ENCODE data around the gene MNS1. TPM values are rescaled to one million over a fixed set of nuclear protein-coding genes. Genes with fewer than 3 reads are reported as not detected.
"Not testable (repeated sequence)": the region's sequence is repeated elsewhere in the genome, so short reads cannot be mapped to it uniquely, and the experiment has no call there.

The MNS1 gene
- total RNA-seq, 1 experiment from 2014 or later = 4.3 TPM

DNA sequence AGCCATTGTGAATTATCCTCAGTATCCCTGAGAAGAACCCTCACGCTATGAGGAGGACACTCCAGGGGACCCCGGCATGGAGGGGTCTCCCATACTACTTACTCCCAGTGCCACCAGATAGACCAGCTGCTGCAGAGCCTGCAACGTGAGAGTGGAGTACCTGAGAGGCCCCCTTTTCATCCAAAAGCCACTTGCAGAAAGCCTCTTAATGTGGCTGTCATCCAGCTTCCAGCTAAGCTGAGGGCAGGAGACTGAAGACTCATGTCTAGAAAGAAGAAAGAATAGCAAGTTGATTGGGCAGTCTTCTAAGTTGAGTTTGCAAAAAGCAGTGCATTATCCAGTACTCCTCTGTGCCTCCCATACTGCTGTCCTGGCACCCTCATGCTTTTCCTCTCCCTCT lies 27.3 kb upstream of the MNS1 start:
- ATAC-seq = no peak
- intact Hi-C loops (cut with micrococcal nuclease) = loop anchor here (5.0 to 10.0 kb wide), 4 partner anchors 153 to 815 kb away; no protein-coding TSS in a partner anchor
- no TSS peak for BruUV-seq (replicated peaks)

DNA sequence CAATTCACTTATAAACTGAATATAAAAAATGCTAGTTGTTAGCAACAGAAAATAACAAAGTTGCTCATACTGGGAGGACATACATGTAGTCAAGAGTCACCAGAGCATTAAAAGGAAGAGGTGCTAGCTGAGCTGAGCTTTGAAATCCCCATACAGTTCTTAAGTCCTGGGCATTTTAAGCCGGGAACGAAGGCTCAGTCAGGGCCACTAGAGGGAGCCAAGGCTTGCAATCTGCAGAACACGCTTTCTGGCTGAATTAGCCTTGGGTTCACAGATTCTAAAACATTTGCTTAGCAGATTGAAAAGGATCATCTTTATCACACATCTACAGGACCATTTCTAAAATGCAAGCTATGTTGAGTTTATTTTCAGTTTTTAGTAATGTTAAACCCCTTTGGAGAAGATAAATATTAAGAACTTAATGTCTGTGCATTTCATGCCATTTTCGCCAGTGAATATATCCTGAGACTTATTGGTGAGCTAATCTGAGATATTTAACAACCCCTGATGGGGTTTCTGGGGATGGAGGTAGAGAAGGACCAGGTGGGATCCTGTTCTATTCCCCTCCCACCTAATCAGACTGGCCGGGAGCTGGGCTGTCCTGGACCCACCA lies 26.3 kb upstream of the MNS1 start:
- H3K36me3 ChIP-seq (ENCODE audit: low read depth, low read length) = no peaks in the 10 kb centered on the region
- CTCF ChIA-PET = interaction anchor here (0.5 to 0.6 kb wide), 6 partner anchors 12 to 416 kb away, joined by 3 to 6 read pairs (median 3); no protein-coding TSS in a partner anchor
- POLR2A ChIA-PET (ENCODE audit: unreplicated experiment) = no interaction called here
- no peak overlapping the region for H3K9ac ChIP-seq (ENCODE audit: low read length)
- H2AFZ ChIP-seq (ENCODE audit: low read length) = no peak overlapping the region
- H3K27ac ChIP-seq (ENCODE audit: low read length) = no peak overlapping the region
- TF ChIP-seq, protein P1, sequence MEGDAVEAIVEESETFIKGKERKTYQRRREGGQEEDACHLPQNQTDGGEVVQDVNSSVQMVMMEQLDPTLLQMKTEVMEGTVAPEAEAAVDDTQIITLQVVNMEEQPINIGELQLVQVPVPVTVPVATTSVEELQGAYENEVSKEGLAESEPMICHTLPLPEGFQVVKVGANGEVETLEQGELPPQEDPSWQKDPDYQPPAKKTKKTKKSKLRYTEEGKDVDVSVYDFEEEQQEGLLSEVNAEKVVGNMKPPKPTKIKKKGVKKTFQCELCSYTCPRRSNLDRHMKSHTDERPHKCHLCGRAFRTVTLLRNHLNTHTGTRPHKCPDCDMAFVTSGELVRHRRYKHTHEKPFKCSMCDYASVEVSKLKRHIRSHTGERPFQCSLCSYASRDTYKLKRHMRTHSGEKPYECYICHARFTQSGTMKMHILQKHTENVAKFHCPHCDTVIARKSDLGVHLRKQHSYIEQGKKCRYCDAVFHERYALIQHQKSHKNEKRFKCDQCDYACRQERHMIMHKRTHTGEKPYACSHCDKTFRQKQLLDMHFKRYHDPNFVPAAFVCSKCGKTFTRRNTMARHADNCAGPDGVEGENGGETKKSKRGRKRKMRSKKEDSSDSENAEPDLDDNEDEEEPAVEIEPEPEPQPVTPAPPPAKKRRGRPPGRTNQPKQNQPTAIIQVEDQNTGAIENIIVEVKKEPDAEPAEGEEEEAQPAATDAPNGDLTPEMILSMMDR (conservative IDR thresholded peaks at IDR 0.05; ENCODE audit: low read depth, low read length) = peak; percentile 84
- no peak for TF ChIP-seq EZH2phosphoT487 (IDR thresholded peaks at IDR 0.05; ENCODE audit: borderline replicate concordance, low read length)
- TF ChIP-seq EZH2 (IDR thresholded peaks at IDR 0.05; ENCODE audit: low read length, unreplicated experiment) = no peak
- H3K79me2 ChIP-seq (ENCODE audit: low read length) = no peaks in the 10 kb centered on the region
- peaks cover 17% of the 10 kb centered on the region; the same call in 1 of the 2 replicates for H3K4me1 ChIP-seq (ENCODE audit: insufficient read depth, low read length)
- no TSS peak for BruUV-seq (replicated peaks)
- H3F3A ChIP-seq (ENCODE audit: low read length, unreplicated experiment) = no peaks in the 10 kb centered on the region
- H3K27me3 ChIP-seq (ENCODE audit: low read length) = no peaks in the 10 kb centered on the region
- H3K4me2 ChIP-seq (ENCODE audit: low read length) = no peak overlapping the region
- no peaks in the 10 kb centered on the region for H3K9me2 ChIP-seq (replicated peaks; ENCODE audit: low read length)
- ATAC-seq = peak; percentile 61
- H4K20me1 ChIP-seq (ENCODE audit: low read length) = no peaks in the 10 kb centered on the region
- DNase-seq = peak; percentile 79
- H3K4me3 ChIP-seq (ENCODE audit: low read length) = no peak overlapping the region
- no peaks in the 10 kb centered on the region for H3K9me3 ChIP-seq (ENCODE audit: low read length)
- intact Hi-C loops (cut with micrococcal nuclease) = loop anchor here (2.0 to 10.0 kb wide), 5 partner anchors 154 to 816 kb away; no protein-coding TSS in a partner anchor

More for the DNA sequence above, 27.3 kb upstream of the MNS1 start:
- no peak overlapping the region for H3K27ac ChIP-seq (ENCODE audit: low read length)
- H3K9me2 ChIP-seq (replicated peaks; ENCODE audit: low read length) = no peaks in the 10 kb centered on the region
- no peaks in the 10 kb centered on the region for H3K79me2 ChIP-seq (ENCODE audit: low read length)
- no peak overlapping the region for H3K9ac ChIP-seq (ENCODE audit: low read length)
- ChIA-PET POLR2A (ENCODE audit: unreplicated experiment) (no interaction called here), CTCF (no interaction called here)
- H3F3A ChIP-seq (ENCODE audit: low read length, unreplicated experiment) = no peaks in the 10 kb centered on the region
- H3K4me2 ChIP-seq (ENCODE audit: low read length) = no peak overlapping the region
- H3K36me3 ChIP-seq (ENCODE audit: low read depth, low read length) = no peaks in the 10 kb centered on the region
- H3K4me3 ChIP-seq (ENCODE audit: low read length) = no peak overlapping the region
- peaks cover 23% of the 10 kb centered on the region; the same call in 1 of the 2 replicates for H3K4me1 ChIP-seq (ENCODE audit: insufficient read depth, low read length)
- no peak overlapping the region for H2AFZ ChIP-seq (ENCODE audit: low read length)
- TF ChIP-seq, protein P1 (conservative IDR thresholded peaks at IDR 0.05; ENCODE audit: low read depth, low read length) = no peak
- no peak for TF ChIP-seq EZH2 (IDR thresholded peaks at IDR 0.05; ENCODE audit: low read length, unreplicated experiment)
- no peak for TF ChIP-seq EZH2phosphoT487 (IDR thresholded peaks at IDR 0.05; ENCODE audit: borderline replicate concordance, low read length)
- H3K27me3 ChIP-seq (ENCODE audit: low read length) = no peaks in the 10 kb centered on the region
- H3K9me3 ChIP-seq (ENCODE audit: low read length) = no peaks in the 10 kb centered on the region
- no peak for DNase-seq
- no peaks in the 10 kb centered on the region for H4K20me1 ChIP-seq (ENCODE audit: low read length)

DNA sequence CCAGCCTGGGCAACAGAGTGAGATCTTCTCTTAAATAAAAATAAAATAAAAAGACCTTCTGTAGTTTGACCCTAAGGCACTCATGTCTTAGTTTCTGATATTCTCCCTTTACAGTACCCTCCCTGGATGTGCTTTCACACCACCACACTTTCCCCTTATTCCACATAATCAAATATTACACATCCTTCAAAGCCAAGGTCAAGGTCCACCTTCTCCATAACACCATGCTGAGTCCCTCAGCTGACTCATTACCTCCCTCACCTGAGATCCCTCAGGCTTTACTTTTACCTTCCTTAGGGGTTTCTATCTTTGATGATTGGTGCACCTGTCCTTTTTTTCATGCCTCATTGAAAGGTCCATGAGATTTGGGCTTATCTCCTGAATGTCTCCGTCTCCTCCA lies 25.5 kb upstream of the MNS1 start:
- POLR2A ChIA-PET (ENCODE audit: unreplicated experiment) = no interaction called here
- Histone ChIP-seq H3K79me2 (ENCODE audit: low read length) (no peaks in the 10 kb centered on the region), H3K4me1 (ENCODE audit: insufficient read depth, low read length) (peaks cover 10% of the 10 kb centered on the region; the same call in 1 of the 2 replicates), H3K4me2 (ENCODE audit: low read length) (no peak overlapping the region), H3K36me3 (ENCODE audit: low read depth, low read length) (no peaks in the 10 kb centered on the region), H3F3A (ENCODE audit: low read length, unreplicated experiment) (no peaks in the 10 kb centered on the region), H2AFZ (ENCODE audit: low read length) (no peak overlapping the region), H3K4me3 (ENCODE audit: low read length) (no peak overlapping the region), H3K9ac (ENCODE audit: low read length) (no peak overlapping the region), H3K9me3 (ENCODE audit: low read length) (no peaks in the 10 kb centered on the region), H3K27ac (ENCODE audit: low read length) (no peak overlapping the region), H3K9me2 (replicated peaks; ENCODE audit: low read length) (no peaks in the 10 kb centered on the region), H3K27me3 (ENCODE audit: low read length) (no peaks in the 10 kb centered on the region), H4K20me1 (ENCODE audit: low read length) (no peaks in the 10 kb centered on the region)
- TF ChIP-seq EZH2phosphoT487 (IDR thresholded peaks at IDR 0.05; ENCODE audit: borderline replicate concordance, low read length) (no peak), EZH2 (IDR thresholded peaks at IDR 0.05; ENCODE audit: low read length, unreplicated experiment) (no peak)
- CTCF ChIA-PET = interaction anchor here (0.5 to 0.6 kb wide), 6 partner anchors 11 to 417 kb away, joined by 3 to 6 read pairs (median 3); no protein-coding TSS in a partner anchor
- DNase-seq (no peak), ATAC-seq (peak; percentile 37; the same call in 1 of the 2 replicates)
- no TSS peak for BruUV-seq (replicated peaks)
- intact Hi-C loops (cut with micrococcal nuclease) = loop anchor here (2.0 to 10.0 kb wide), 5 partner anchors 154 to 817 kb away; no protein-coding TSS in a partner anchor

DNA sequence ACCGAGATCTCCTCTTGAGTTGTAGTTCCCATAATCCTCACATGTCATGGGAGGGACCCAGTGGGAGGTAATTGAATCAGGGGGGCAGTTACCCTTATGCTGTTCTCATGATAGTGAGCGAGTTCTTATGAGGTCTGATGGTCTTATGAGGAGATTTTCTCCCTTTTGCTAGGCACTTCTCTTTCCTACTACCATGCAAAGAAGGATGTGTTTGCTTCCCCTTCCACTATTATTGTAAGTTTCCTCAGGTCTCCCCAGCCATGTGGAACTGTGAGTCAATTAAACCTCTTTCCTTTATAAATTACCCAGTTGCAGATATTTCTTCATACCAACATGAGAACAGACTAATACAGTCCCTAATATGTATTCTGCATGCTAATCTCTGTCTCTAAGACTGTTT lies 21.3 kb upstream of the MNS1 start:
- H3K27ac ChIP-seq (ENCODE audit: low read length); H2AFZ ChIP-seq (ENCODE audit: low read length); BruUV-seq (replicated peaks); DNase-seq; ATAC-seq; POLR2A ChIA-PET (ENCODE audit: unreplicated experiment); H3K79me2 ChIP-seq (ENCODE audit: low read length); H3K27me3 ChIP-seq (ENCODE audit: low read length); H3K36me3 ChIP-seq (ENCODE audit: low read depth, low read length); intact Hi-C loops (cut with micrococcal nuclease); H3K4me1 ChIP-seq (ENCODE audit: insufficient read depth, low read length); H3K4me3 ChIP-seq (ENCODE audit: low read length); H3K9me2 ChIP-seq (replicated peaks; ENCODE audit: low read length); H4K20me1 ChIP-seq (ENCODE audit: low read length); H3K9me3 ChIP-seq (ENCODE audit: low read length); H3K9ac ChIP-seq (ENCODE audit: low read length); CTCF ChIA-PET; H3F3A ChIP-seq (ENCODE audit: low read length, unreplicated experiment); H3K4me2 ChIP-seq (ENCODE audit: low read length): not testable (repeated sequence)

DNA sequence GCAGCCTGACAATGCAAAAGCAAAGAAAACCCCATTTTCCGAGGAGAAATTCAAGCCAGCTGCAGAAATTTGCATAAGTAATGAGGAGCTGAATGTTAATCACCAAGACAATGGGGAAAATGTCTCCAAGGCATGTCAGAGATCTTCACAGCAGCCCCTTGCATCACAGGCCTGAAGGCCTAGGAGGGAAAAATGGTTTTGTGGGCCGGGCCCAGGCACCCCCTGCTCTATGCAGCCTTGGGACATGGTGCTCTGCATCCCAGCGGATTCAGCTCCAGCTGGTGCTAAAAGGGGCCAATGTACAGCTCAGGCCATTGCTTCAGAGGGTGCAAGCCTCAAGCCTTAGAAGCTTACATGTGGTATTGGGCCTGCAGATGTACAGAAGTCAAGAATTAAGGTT lies 20.5 kb upstream of the MNS1 start:
- DNase-seq; H3F3A ChIP-seq (ENCODE audit: low read length, unreplicated experiment); H2AFZ ChIP-seq (ENCODE audit: low read length); H3K4me3 ChIP-seq (ENCODE audit: low read length); ATAC-seq; CTCF ChIA-PET; H3K27me3 ChIP-seq (ENCODE audit: low read length); intact Hi-C loops (cut with micrococcal nuclease); BruUV-seq (replicated peaks); POLR2A ChIA-PET (ENCODE audit: unreplicated experiment); H3K79me2 ChIP-seq (ENCODE audit: low read length); H3K4me1 ChIP-seq (ENCODE audit: insufficient read depth, low read length); H3K27ac ChIP-seq (ENCODE audit: low read length); H3K36me3 ChIP-seq (ENCODE audit: low read depth, low read length); H4K20me1 ChIP-seq (ENCODE audit: low read length); H3K9me3 ChIP-seq (ENCODE audit: low read length); H3K4me2 ChIP-seq (ENCODE audit: low read length); H3K9me2 ChIP-seq (replicated peaks; ENCODE audit: low read length); H3K9ac ChIP-seq (ENCODE audit: low read length): not testable (repeated sequence)

Measured in PC-3 (cell line).